ENCODE data around the gene CTCFL. TPM values are rescaled to one million over a fixed set of nuclear protein-coding genes. Genes with fewer than 3 reads are reported as not detected.

Gene CTCFL
- total RNA-seq, 2 donors from 2014 or later, result not detected

DNA sequence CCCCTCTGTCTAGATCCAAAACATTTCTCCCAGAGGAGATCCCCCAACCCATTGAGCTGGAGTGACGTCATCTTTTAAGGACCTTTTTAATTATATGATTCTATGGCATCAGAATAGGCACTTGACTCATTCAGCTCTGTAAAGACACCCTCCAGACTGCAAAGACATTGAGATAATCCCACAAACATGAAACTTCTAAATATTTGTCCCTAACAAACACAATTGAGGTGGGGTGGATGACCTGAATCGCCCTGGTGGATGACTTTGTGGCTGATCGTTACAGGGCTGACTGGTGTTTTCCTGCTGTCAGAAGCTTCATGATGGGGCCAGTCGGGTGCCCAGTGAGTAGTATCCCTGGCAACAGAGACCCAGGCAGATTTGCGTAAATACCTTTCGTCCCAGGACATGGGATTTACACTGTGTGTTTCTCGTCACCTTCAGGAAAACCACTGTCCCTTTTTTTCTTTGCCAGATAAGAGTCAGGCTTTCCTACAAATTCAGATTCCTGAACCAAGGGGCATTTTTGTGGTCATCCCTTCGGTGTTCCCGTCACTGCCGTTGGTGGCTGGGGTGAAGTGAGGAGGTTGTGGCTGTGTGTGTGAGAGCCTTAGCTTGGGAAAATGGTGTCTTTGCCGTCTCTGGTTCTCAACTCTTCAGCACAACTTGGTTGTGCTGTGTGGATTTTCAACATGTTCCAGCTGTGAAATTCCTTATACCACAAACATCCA is 30.7 kb upstream of the CTCFL start:
- Mint-ChIP-seq H3K27me3 (ENCODE audit: low read depth) (peaks cover 42% of the 10 kb centered on the region), H3K4me1 (ENCODE audit: low read depth) (no peaks in the 10 kb centered on the region), H3K27ac (no peak overlapping the region), H3K9me3 (no peaks in the 10 kb centered on the region), H3K36me3 (ENCODE audit: insufficient read depth in 2 of 2) (no peaks in the 10 kb centered on the region), H3K4me3 (no peak overlapping the region)
- DNase-seq, result no peak
- ATAC-seq (replicated peaks in 1 of 2), result no peak

DNA sequence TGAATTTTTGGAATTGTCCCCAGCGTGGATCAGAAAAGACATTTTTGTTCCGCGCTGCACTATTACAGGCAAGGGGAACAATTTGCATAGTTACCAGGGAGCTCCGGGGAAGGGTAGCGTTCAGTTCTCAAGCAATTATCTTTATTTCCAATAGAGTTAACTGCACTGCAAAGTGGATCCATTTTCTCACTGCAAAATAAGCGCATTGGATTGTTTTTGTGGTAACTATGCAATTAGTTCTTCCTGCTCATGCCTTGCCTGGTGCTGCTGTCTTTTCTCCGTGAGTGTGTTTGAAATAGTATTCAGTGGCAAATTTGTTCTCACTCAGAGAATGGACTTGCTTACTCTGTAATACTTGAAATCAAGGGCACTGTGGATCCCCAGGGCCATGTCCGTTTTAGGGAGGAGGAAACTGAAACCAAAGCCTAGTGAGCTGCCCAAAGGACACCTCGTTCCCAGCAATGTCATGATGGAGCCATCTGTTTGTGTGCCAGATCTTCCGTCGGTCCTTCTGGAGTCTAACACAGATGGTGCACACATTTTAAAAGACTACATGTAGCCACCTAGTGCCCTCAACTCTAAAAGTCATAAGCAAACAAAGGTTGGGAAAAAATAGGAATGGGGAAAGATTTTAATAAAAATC is 28.6 kb upstream of the CTCFL start:
- Mint-ChIP-seq H3K36me3 (ENCODE audit: insufficient read depth in 2 of 2) (no peaks in the 10 kb centered on the region), H3K4me3 (no peak overlapping the region), H3K27ac (no peak overlapping the region), H3K27me3 (ENCODE audit: low read depth) (peaks cover 33% of the 10 kb centered on the region), H3K4me1 (ENCODE audit: low read depth) (no peaks in the 10 kb centered on the region), H3K9me3 (no peaks in the 10 kb centered on the region)
- DNase-seq (no peak), ATAC-seq (replicated peaks in 1 of 2) (no peak)

DNA sequence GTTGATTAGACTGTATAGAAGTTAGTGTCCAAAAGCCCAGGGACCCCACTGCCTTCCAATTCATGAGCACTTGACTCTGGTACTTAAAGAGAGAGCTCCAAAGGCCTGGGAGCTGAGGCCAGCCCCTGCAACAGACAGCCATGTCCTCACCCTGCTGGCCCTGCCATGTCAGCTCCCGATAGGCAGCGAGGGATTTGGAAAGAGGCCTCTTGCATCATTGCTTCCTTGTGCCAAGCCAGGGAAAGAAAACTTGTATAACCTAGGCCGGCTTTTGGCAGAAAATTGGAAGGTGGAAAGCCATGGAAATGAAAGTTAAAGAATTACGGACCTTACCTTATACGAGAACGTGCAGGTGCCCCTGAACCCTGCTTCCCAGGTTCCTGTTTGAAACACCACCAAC is 27.5 kb upstream of the CTCFL start:
- H3K27ac Mint-ChIP-seq, result no peak overlapping the region
- peaks cover 23% of the 10 kb centered on the region for H3K27me3 Mint-ChIP-seq (ENCODE audit: low read depth)
- no peak for DNase-seq
- no peaks in the 10 kb centered on the region for H3K9me3 Mint-ChIP-seq
- H3K4me3 Mint-ChIP-seq, result no peak overlapping the region
- H3K36me3 Mint-ChIP-seq (ENCODE audit: insufficient read depth in 2 of 2), result no peaks in the 10 kb centered on the region
- no peak for ATAC-seq (replicated peaks in 1 of 2)
- no peaks in the 10 kb centered on the region for H3K4me1 Mint-ChIP-seq (ENCODE audit: low read depth)

DNA sequence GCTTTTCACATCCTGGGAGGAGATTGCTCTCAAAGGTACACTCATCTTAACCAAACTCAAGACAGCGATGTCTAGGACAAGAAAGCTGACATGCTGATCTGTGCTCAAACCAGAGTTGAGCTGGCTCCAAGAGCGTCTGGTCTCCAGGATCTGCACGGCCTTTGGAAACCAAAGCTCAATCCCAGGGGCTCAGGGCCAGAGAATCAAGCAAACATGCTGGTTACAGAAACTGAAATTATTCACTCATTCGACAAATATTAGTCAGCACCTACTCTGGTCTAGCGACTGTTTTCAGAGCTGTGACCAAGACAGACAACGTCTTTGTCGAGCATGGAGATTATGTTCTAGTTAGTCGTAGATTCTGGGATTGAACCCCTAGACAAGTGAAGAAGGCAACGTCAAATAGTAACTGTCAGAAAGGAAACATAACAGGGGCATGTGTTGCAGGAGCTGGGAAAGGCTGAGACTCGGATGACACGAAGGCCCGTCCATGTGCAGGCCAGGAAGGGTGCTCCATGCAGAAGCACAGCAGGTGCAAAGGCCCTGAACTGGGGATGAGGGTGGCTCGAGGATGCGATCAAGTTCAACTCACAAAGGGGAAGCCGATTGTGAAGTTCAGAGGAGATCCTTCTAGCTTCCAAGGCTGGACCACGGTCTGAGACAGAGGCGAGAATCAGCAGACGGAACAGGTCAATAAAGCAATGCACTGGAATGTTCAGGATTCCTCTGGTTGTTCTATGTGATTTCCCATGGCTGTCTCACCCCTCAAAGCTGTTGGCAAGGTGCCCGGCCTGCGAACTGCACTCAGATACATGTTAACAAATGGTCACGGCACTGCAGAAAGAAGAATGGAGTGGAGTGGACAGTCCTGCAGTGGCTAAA is 23.5 kb upstream of the CTCFL start:
- Mint-ChIP-seq H3K4me3 (no peak overlapping the region), H3K9me3 (no peaks in the 10 kb centered on the region), H3K27ac (no peak overlapping the region), H3K4me1 (ENCODE audit: low read depth) (no peaks in the 10 kb centered on the region), H3K27me3 (ENCODE audit: low read depth) (peaks cover 21% of the 10 kb centered on the region), H3K36me3 (ENCODE audit: insufficient read depth in 2 of 2) (no peaks in the 10 kb centered on the region)
- ATAC-seq (replicated peaks in 1 of 2) (no peak), DNase-seq (no peak)

DNA sequence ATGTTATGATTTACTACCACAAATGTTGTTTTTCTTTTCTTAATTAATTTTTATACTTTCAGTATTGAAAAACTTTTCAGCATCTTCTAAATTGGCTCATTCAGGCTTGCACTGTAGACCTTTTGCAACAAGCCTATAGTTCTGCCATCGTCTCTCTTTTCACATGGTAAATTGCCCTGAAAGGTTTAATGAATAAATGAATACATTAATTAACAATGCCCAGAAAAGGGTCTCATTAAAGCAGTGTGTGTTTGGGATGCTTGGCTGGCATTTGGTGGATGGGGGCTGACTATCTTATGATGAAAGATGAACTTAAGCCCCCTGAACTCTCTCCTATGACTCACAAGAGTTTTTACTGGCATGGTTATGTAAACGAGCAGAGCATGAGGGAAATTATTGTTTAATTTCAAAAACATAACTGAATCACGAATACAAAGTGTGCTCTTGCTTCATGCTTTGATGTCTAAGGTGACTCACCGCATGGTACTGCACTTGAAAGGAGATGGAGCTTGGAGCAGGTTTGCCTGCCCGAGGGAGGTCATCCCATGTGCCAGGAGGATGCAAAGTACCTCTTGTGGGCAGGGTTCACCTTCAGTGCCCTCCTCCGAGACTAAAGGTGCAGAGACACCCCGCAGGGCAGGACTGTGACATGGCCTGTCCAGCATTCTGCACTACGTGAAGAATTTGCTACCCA is 22.2 kb upstream of the CTCFL start:
- DNase-seq (no peak), ATAC-seq (replicated peaks in 1 of 2) (no peak)
- Mint-ChIP-seq H3K27me3 (ENCODE audit: low read depth) (peaks cover 24% of the 10 kb centered on the region), H3K4me1 (ENCODE audit: low read depth) (no peaks in the 10 kb centered on the region), H3K9me3 (no peaks in the 10 kb centered on the region), H3K4me3 (no peak overlapping the region), H3K27ac (no peak overlapping the region), H3K36me3 (ENCODE audit: insufficient read depth in 2 of 2) (no peaks in the 10 kb centered on the region)

DNA sequence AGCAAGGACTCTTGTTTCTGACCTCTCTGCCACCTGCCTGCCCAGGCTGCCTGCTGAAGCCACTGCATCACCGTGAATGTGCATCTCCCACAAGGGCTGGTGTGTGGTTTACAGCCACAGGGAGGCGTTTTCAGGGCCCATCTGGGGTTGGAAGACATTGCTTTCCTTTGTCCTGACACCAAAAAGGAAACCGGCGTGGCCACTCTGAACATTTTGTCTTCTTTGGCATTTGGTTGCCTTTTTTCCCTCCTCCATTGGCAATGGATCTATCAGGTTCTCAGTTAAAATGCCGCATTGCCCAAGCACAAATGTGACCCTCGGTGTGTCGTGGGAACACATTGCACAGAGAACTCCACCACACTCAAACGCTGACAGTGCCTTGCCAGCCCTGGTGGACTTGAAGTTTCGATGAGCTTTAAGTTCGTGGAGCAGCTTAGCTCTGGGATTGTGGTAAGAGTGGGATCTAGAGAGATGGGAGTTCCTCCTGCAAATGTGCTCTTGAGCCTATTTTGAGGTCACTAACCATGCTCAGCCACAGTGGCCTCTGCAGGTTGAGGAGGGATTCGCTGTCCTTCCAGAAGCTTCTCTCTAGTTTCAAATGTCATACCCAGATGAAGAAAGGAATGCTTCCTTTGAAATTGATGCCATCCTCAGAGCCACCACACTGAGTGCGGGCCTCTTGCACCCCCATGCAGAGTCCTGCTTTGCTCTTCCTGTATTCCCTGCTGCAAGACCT is 21.2 kb upstream of the CTCFL start:
- Mint-ChIP-seq H3K4me3 (no peak overlapping the region), H3K27me3 (ENCODE audit: low read depth) (peaks cover 22% of the 10 kb centered on the region), H3K36me3 (ENCODE audit: insufficient read depth in 2 of 2) (no peaks in the 10 kb centered on the region), H3K4me1 (ENCODE audit: low read depth) (no peaks in the 10 kb centered on the region), H3K9me3 (no peaks in the 10 kb centered on the region), H3K27ac (no peak overlapping the region)
- ATAC-seq (replicated peaks in 1 of 2) (no peak), DNase-seq (no peak)

DNA sequence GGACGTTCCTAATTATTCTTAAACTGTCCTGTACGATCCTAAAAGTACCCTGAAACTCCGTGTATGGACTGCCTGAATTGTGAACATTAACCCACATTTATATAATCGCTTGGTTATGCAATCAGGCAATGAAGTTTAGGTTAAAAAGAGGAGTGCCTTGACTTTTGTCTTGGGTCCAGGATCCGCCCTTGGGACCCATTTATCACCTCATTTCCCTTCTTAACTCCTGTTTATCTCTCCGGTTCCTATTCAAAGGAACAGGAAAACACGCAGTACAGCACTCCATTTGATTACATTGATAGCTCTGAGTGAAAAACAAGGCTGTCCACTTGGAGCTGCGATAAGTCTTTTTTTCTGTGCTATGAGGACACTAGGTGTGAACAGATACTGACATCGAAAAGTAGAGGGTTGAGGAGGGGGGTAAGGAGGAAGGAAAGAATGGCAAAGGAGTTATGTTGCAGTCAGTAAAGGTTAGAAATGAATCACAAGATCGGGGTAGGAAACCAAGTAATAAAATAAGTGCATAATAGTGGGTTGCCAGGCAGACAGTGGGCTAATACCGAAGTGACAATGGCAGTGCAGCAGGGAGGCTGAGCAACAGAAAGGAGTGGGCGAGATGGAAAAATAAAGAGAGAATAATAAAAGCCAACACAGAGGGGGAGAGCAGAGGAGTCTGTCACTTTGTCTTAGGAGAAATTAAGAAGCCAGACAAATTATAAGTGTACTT is 20.1 kb upstream of the CTCFL start:
- Mint-ChIP-seq H3K4me3 (no peak overlapping the region), H3K27me3 (ENCODE audit: low read depth) (peaks cover 30% of the 10 kb centered on the region), H3K36me3 (ENCODE audit: insufficient read depth in 2 of 2) (no peaks in the 10 kb centered on the region), H3K4me1 (ENCODE audit: low read depth) (no peaks in the 10 kb centered on the region), H3K9me3 (no peaks in the 10 kb centered on the region), H3K27ac (no peak overlapping the region)
- DNase-seq, result no peak
- ATAC-seq (replicated peaks in 1 of 2), result no peak

DNA sequence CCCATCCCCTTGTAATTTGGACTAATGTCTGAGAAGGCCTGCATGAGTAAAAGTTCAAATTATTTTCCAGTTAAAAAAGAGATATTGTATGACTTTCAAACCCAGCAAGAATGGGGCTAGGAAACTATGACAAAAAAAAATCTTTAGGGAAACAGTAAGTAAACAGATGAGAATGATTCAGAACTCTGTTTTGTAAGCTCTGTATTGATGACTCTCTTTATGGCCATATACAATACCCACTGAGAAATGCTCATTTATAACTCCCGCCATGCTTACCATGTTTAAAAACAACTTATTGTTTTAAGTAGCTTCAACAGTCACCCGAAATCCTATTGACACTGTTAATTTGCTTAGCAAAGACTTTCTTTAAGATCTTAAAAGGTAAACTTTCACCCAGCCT is 18.8 kb upstream of the CTCFL start:
- no peaks in the 10 kb centered on the region for H3K4me1 Mint-ChIP-seq (ENCODE audit: low read depth)
- peaks cover 0 to 3% of the 10 kb centered on the region in 2 donors for H3K36me3 Mint-ChIP-seq (ENCODE audit: insufficient read depth in 2 of 2)
- H3K4me3 Mint-ChIP-seq, result no peak overlapping the region
- H3K27ac Mint-ChIP-seq, result no peak overlapping the region
- peaks cover 0 to 3% of the 10 kb centered on the region in 2 donors for H3K9me3 Mint-ChIP-seq
- H3K27me3 Mint-ChIP-seq (ENCODE audit: low read depth), result peaks cover 36% of the 10 kb centered on the region
- DNase-seq (no peak), ATAC-seq (replicated peaks in 1 of 2) (no peak)

DNA sequence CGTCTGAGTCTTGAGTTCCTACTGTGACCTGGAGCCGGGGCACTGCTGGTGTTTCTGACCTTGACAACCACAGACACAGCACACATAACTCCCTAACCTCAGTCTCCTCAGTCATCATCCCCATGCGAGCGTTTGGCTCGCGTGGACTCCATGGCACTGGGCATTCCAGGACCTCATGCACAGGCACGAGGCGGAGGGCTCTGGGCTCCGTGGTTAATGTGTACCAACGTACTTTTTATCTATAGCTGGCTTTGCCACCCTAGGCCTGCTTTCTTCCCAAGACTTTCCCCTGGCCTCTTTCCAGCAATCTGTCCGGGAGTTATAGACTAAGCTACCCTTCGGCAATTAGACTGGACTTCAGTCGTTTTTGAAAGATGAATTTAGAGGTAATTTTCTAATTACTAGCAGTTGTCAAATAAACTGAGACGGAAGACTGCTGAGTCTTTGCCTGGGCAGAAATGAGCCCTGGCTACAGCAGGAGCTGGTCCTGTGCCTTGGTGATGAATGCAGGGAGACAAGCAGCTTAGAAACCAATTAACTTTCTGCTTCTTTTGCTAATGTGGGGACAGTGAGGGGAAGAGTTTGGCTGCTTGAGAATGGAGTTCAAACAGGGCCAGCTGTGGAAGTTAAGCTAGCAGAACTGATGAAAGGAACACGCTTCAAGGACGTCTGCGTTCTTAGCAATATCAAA is 16.1 kb upstream of the CTCFL start:
- DNase-seq (no peak), ATAC-seq (replicated peaks in 1 of 2) (no peak)
- H3K9me3 Mint-ChIP-seq, result peaks cover 0 to 3% of the 10 kb centered on the region in 2 donors
- H3K4me3 Mint-ChIP-seq, result no peak overlapping the region
- H3K27me3 Mint-ChIP-seq (ENCODE audit: low read depth), result peaks cover 51% of the 10 kb centered on the region
- H3K27ac Mint-ChIP-seq, result no peak overlapping the region
- H3K4me1 Mint-ChIP-seq (ENCODE audit: low read depth), result no peaks in the 10 kb centered on the region
- H3K36me3 Mint-ChIP-seq (ENCODE audit: insufficient read depth in 2 of 2), result peaks cover 0 to 3% of the 10 kb centered on the region in 2 donors

DNA sequence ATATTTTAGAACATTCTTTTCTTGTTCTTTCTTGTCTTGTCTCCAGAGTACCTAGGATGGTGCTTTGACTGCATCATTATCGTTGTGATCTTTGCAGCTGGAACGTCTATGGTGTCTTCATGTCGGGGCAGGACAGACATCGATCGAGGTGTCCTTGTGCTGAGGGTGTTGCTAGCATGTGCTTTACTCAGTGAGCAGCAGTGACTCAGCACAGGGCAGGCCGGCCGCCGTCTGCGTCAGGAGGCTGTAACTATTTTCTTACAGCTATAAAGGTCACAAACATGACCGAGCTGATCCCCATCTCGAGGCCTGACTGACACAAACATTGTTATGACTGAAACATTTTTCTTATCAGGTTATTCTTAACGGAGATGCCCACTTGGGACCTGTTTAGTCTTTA is 14.9 kb upstream of the CTCFL start:
- no peak overlapping the region for H3K4me3 Mint-ChIP-seq
- H3K27me3 Mint-ChIP-seq (ENCODE audit: low read depth), result peaks cover 55% of the 10 kb centered on the region
- H3K9me3 Mint-ChIP-seq, result peaks cover 0 to 3% of the 10 kb centered on the region in 2 donors
- no peaks in the 10 kb centered on the region for H3K4me1 Mint-ChIP-seq (ENCODE audit: low read depth)
- no peak overlapping the region for H3K27ac Mint-ChIP-seq
- peaks cover 0 to 3% of the 10 kb centered on the region in 2 donors for H3K36me3 Mint-ChIP-seq (ENCODE audit: insufficient read depth in 2 of 2)
- DNase-seq, result no peak
- ATAC-seq (replicated peaks in 1 of 2), result no peak

DNA sequence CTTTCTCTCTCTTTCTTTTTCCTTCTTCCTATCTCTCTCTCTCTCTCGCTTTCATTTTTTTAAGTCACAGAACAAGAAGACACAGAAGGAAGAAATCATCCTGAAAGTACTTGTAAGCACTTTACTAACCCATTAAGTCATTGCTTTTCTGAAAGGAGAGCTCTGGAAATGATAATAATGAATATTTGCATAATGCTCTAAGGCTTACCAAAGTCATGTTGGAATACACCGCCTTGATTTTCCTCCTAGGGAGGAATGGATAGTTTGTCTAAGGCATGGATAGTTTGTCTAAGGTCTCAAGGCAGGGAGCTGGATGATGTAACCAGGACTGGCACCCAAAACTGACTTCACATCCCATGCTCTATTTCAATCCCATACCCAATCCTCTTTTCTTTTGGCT is 12.9 kb upstream of the CTCFL start:
- DNase-seq (no peak), ATAC-seq (replicated peaks in 1 of 2) (no peak)
- Mint-ChIP-seq H3K36me3 (ENCODE audit: insufficient read depth in 2 of 2) (peaks cover 0 to 3% of the 10 kb centered on the region in 2 donors), H3K9me3 (peaks cover 0 to 3% of the 10 kb centered on the region in 2 donors), H3K27ac (no peak overlapping the region), H3K4me3 (no peak overlapping the region), H3K27me3 (ENCODE audit: low read depth) (peaks cover 50% of the 10 kb centered on the region), H3K4me1 (ENCODE audit: low read depth) (no peaks in the 10 kb centered on the region)

Measured in activated T-cell treated with anti-CD3 and anti-CD28 coated beads, Interleukin-2, amount 50 U/mL, for 72 hours (primary cell).